Nephron progenitor cell (in vitro differentiated cells): ENCODE results near the gene SPATA46.
A peak's percentile ranks its signal among the peaks of the same experiment; 100 is the strongest.

ENCODE experiments used
- DNase-seq: peaks from one replicate; pipeline ENCODE4 v3.0.0; 2021
- H3K27ac Mint-ChIP-seq: 2 replicates; pipeline ENCODE4 v1.8.0; 2021; ENCODE audit warnings: mild to moderate bottlenecking, moderate library complexity, mixed read lengths
- H3K27me3 Mint-ChIP-seq: 2 replicates; pipeline ENCODE4 v1.8.0; 2021; ENCODE audit warnings: mild to moderate bottlenecking, low read depth, mixed read lengths; ENCODE audit not compliant: poor library complexity
- H3K36me3 Mint-ChIP-seq: 2 replicates; pipeline ENCODE4 v1.8.0; 2021; ENCODE audit warnings: low read depth, mixed read lengths
- H3K4me1 Mint-ChIP-seq: 2 replicates; pipeline ENCODE4 v1.8.0; 2021; ENCODE audit warnings: mixed read lengths
- H3K4me3 Mint-ChIP-seq: 2 replicates; pipeline ENCODE4 v1.8.0; 2021; ENCODE audit warnings: mild to moderate bottlenecking, moderate library complexity, mixed read lengths
- H3K9me3 Mint-ChIP-seq: 2 replicates; pipeline ENCODE4 v1.8.0; 2021; ENCODE audit warnings: mild to moderate bottlenecking, moderate library complexity, mixed read lengths
- CTCF ChIP-seq: fragments of 200-600 bp; sonication (generic); IDR thresholded peaks from 2 replicates; pipeline ENCODE4 v1.5.0; 2021; ENCODE audit warnings: antibody characterized with exemption

SPATA46 gene

GRCh38 chr1:162370161-162370560, 6.5 kb downstream of the SPATA46 start:
- Mint-ChIP-seq H3K27me3 (peaks cover 6% of the 10 kb centered on the region), H3K4me3 (no peak overlapping the region), H3K4me1 (peaks cover 12% of the 10 kb centered on the region), H3K36me3 (no peaks in the 10 kb centered on the region), H3K27ac (no peak overlapping the region), H3K9me3 (no peaks in the 10 kb centered on the region)
- no peak for DNase-seq
- TF ChIP-seq CTCF: no peak

GRCh38 chr1:162369571-162369970, 7.1 kb downstream of the SPATA46 start:
- Mint-ChIP-seq H3K4me1 (peaks cover 13% of the 10 kb centered on the region), H3K36me3 (no peaks in the 10 kb centered on the region), H3K27me3 (peaks cover 6% of the 10 kb centered on the region), H3K4me3 (no peak overlapping the region), H3K9me3 (no peaks in the 10 kb centered on the region), H3K27ac (no peak overlapping the region)
- TF ChIP-seq CTCF: no peak
- no peak for DNase-seq

GRCh38 chr1:162368451-162368850, 8.2 kb downstream of the SPATA46 start:
- H3K4me1 Mint-ChIP-seq: peaks cover 16% of the 10 kb centered on the region
- H3K27ac Mint-ChIP-seq: peak overlapping the region; percentile 80
- H3K4me3 Mint-ChIP-seq: no peak overlapping the region
- H3K27me3 Mint-ChIP-seq: peaks cover 8% of the 10 kb centered on the region
- DNase-seq: no peak
- H3K36me3 Mint-ChIP-seq: no peaks in the 10 kb centered on the region
- H3K9me3 Mint-ChIP-seq: no peaks in the 10 kb centered on the region
- no peak for TF ChIP-seq CTCF

GRCh38 chr1:162367772-162368171, 8.9 kb downstream of the SPATA46 start:
- no peak overlapping the region for H3K4me3 Mint-ChIP-seq
- peaks cover 2% of the 10 kb centered on the region for H3K27me3 Mint-ChIP-seq
- H3K9me3 Mint-ChIP-seq: no peaks in the 10 kb centered on the region
- TF ChIP-seq CTCF: no peak
- no peak for DNase-seq
- H3K4me1 Mint-ChIP-seq: peaks cover 15% of the 10 kb centered on the region
- no peaks in the 10 kb centered on the region for H3K36me3 Mint-ChIP-seq
- no peak overlapping the region for H3K27ac Mint-ChIP-seq

GRCh38 chr1:162367073-162367472, 9.6 kb downstream of the SPATA46 start:
- Mint-ChIP-seq H3K4me1 (peaks cover 15% of the 10 kb centered on the region), H3K27me3 (peaks cover 5% of the 10 kb centered on the region), H3K9me3 (no peaks in the 10 kb centered on the region), H3K4me3 (no peak overlapping the region), H3K36me3 (no peaks in the 10 kb centered on the region), H3K27ac (no peak overlapping the region)
- no peak for TF ChIP-seq CTCF
- DNase-seq: no peak

GRCh38 chr1:162366671-162367070, 10.0 kb downstream of the SPATA46 start:
- no peaks in the 10 kb centered on the region for H3K36me3 Mint-ChIP-seq
- peaks cover 6% of the 10 kb centered on the region for H3K27me3 Mint-ChIP-seq
- H3K27ac Mint-ChIP-seq: no peak overlapping the region
- peaks cover 15% of the 10 kb centered on the region for H3K4me1 Mint-ChIP-seq
- H3K4me3 Mint-ChIP-seq: no peak overlapping the region
- H3K9me3 Mint-ChIP-seq: no peaks in the 10 kb centered on the region
- DNase-seq: no peak
- no peak for TF ChIP-seq CTCF
